ENCODE data around the gene ENOSF1. TPM values are rescaled to one million over a fixed set of nuclear protein-coding genes. Genes with fewer than 3 reads are reported as not detected.

The ENOSF1 gene
- polyA plus RNA-seq, 6 donors from 2014 or later = 0.53 to 6.6 (median 1.3) TPM

DNA sequence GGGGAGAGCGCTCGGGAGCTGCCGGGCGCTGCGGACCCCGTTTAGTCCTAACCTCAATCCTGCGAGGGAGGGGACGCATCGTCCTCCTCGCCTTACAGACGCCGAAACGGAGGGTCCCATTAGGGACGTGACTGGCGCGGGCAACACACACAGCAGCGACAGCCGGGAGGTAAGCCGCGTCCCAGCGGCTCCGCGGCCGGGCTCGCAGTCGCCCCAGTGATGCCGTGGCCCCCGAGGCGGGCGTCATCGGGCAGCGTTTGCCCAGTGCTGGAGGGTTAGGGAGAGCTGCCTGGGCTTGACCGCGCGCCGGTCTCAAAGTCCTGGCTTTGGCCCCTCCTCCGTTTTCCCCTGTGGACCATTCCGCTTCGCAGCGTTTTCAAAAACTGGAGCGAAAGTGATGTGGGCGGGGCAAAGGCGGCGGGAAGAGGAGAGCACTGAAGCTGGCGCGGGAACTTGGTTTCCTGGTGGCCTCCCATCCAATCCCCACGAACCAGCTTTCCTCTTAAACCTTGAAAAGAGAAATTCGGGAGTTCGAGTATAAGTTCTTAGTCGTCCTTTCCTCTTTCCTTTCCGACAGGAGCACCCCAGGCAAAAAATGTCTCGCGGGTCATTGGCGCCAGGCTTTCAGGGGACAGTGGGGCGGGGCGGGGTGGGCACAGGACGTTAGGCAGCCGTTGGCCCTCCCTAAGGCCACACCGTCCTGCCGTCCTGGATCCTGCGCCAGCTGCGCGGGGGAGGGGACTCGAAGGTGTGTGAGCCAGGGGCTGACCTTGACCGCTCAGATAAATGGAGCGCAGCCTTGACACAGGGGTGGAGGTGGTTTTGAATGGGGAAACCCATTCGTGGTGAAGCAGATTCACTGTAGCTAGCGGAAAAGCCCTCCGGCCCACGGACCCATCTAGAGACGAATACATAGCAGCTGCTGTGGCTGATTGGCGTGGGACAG is 54.2 kb downstream of the ENOSF1 start:
- ATAC-seq (ENCODE audit: low read depth in 2 of 2) (peak; percentile 71 to 79), DNase-seq (peak; percentile 5)
- Mint-ChIP-seq H3K9me3 (peaks cover 0 to 8% (median 2%) of the 10 kb centered on the region in 7 donors), H3K27ac (peak overlapping the region in 1 of 6 donors; percentile 85), H3K4me3 (peak overlapping the region; percentile 64 to 92 (median 85)), H3K4me1 (peaks cover 4 to 20% (median 9%) of the 10 kb centered on the region in 3 donors), H3K27me3 (peaks cover 30 to 55% (median 48%) of the 10 kb centered on the region in 3 donors), H3K36me3 (no peaks in the 10 kb centered on the region)

DNA sequence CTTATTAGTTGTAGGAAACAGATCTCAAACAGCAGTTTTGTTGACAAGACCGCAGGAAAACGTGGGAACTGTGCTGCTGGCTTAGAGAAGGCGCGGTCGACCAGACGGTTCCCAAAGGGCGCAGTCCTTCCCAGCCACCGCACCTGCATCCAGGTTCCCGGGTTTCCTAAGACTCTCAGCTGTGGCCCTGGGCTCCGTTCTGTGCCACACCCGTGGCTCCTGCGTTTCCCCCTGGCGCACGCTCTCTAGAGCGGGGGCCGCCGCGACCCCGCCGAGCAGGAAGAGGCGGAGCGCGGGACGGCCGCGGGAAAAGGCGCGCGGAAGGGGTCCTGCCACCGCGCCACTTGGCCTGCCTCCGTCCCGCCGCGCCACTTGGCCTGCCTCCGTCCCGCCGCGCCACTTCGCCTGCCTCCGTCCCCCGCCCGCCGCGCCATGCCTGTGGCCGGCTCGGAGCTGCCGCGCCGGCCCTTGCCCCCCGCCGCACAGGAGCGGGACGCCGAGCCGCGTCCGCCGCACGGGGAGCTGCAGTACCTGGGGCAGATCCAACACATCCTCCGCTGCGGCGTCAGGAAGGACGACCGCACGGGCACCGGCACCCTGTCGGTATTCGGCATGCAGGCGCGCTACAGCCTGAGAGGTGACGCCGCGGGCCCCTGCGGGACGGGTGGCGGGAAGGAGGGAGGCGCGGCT is 55.0 kb downstream of the ENOSF1 start, which contains the start of gene TYMS:
Gene TYMS (plus strand): TSS at position 343 of the 690 bp plus-strand sequence. CDS start 90 bp downstream, at position 433.
- peaks cover 30 to 55% (median 49%) of the 10 kb centered on the region in 3 donors for H3K27me3 Mint-ChIP-seq
- ATAC-seq (ENCODE audit: low read depth in 2 of 2) (peak; percentile 37 to 52), DNase-seq (no peak)
- H3K27ac Mint-ChIP-seq = peak within 1 kb of the TSS in 1 of 6 donors; percentile 85
- peaks cover 0 to 8% (median 2%) of the 10 kb centered on the region in 7 donors for H3K9me3 Mint-ChIP-seq
- no peaks in the 10 kb centered on the region for H3K36me3 Mint-ChIP-seq
- peak within 1 kb of the TSS; percentile 64 to 92 (median 85) for H3K4me3 Mint-ChIP-seq
- H3K4me1 Mint-ChIP-seq = peaks cover 4 to 20% (median 9%) of the 10 kb centered on the region in 3 donors

GRCh38 chr18:655445-655844 is 57.0 kb downstream of the ENOSF1 start:
- ATAC-seq (ENCODE audit: low read depth in 2 of 2) (no peak), DNase-seq (no peak)
- H3K4me3 Mint-ChIP-seq = peak overlapping the region in 3 of 8 donors; percentile 21 to 44 (median 29)
- H3K9me3 Mint-ChIP-seq = peaks cover 0 to 6% (median 0%) of the 10 kb centered on the region in 7 donors
- H3K36me3 Mint-ChIP-seq = no peaks in the 10 kb centered on the region
- H3K27me3 Mint-ChIP-seq = peaks cover 26 to 65% (median 41%) of the 10 kb centered on the region in 3 donors
- H3K27ac Mint-ChIP-seq = no peak overlapping the region
- H3K4me1 Mint-ChIP-seq = peaks cover 4 to 21% (median 13%) of the 10 kb centered on the region in 3 donors

GRCh38 chr18:654601-655000 is 57.8 kb downstream of the ENOSF1 start:
- H3K36me3 Mint-ChIP-seq = no peaks in the 10 kb centered on the region
- no peak for DNase-seq
- peak overlapping the region in 1 of 6 donors; percentile 15 for H3K27ac Mint-ChIP-seq
- no peak for ATAC-seq (ENCODE audit: low read depth in 2 of 2)
- H3K4me1 Mint-ChIP-seq = peaks cover 4 to 23% (median 16%) of the 10 kb centered on the region in 3 donors
- no peak overlapping the region for H3K4me3 Mint-ChIP-seq
- peaks cover 0 to 6% (median 0%) of the 10 kb centered on the region in 7 donors for H3K9me3 Mint-ChIP-seq
- peaks cover 21 to 59% (median 33%) of the 10 kb centered on the region in 3 donors for H3K27me3 Mint-ChIP-seq

DNA sequence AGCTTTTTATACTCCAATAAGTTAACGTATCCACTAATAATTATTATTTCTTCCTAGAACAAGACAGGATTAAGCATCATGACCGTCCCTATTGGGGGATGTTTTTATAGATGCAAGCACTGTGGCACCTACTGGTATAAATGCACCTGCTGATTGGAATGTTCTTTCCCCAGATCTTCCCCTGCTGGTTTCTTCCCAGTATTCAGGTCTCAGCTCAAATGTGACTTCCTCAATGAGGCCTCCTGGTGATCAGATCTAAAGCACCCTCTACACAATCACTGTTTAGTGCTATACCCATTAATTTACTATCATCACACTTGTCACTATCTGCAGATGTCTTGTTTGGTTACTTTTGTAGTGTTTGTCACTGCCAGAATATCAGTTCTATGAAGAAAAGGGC is 58.9 kb downstream of the ENOSF1 start:
- DNase-seq = no peak
- Mint-ChIP-seq H3K4me1 (peaks cover 0 to 12% (median 10%) of the 10 kb centered on the region in 3 donors), H3K36me3 (no peaks in the 10 kb centered on the region), H3K4me3 (no peak overlapping the region), H3K27me3 (peaks cover 11 to 48% (median 22%) of the 10 kb centered on the region in 3 donors), H3K27ac (no peak overlapping the region), H3K9me3 (peaks cover 0 to 6% (median 0%) of the 10 kb centered on the region in 7 donors)
- no peak for ATAC-seq (ENCODE audit: low read depth in 2 of 2)

GRCh38 chr18:652131-652530 is 60.3 kb downstream of the ENOSF1 start:
- no peak overlapping the region for H3K4me3 Mint-ChIP-seq
- H3K36me3 Mint-ChIP-seq = no peaks in the 10 kb centered on the region
- ATAC-seq (ENCODE audit: low read depth in 2 of 2) (no peak), DNase-seq (no peak)
- peaks cover 0 to 9% (median 8%) of the 10 kb centered on the region in 3 donors for H3K4me1 Mint-ChIP-seq
- H3K27ac Mint-ChIP-seq = no peak overlapping the region
- peaks cover 0 to 6% (median 0%) of the 10 kb centered on the region in 7 donors for H3K9me3 Mint-ChIP-seq
- H3K27me3 Mint-ChIP-seq = peaks cover 10 to 42% (median 22%) of the 10 kb centered on the region in 3 donors

GRCh38 chr18:650428-650858 is 62.0 kb downstream of the ENOSF1 start:
- Mint-ChIP-seq H3K4me3 (peak overlapping the region in 1 of 8 donors; percentile 43), H3K9me3 (peaks cover 0 to 2% (median 0%) of the 10 kb centered on the region in 7 donors), H3K27me3 (peaks cover 2 to 29% (median 13%) of the 10 kb centered on the region in 3 donors), H3K4me1 (peaks cover 0 to 7% (median 4%) of the 10 kb centered on the region in 3 donors), H3K36me3 (no peaks in the 10 kb centered on the region), H3K27ac (peak overlapping the region in 1 of 6 donors; percentile 41)
- ATAC-seq (ENCODE audit: low read depth in 2 of 2) = peak; percentile 78 to 89
- peak; percentile 34 for DNase-seq

DNA sequence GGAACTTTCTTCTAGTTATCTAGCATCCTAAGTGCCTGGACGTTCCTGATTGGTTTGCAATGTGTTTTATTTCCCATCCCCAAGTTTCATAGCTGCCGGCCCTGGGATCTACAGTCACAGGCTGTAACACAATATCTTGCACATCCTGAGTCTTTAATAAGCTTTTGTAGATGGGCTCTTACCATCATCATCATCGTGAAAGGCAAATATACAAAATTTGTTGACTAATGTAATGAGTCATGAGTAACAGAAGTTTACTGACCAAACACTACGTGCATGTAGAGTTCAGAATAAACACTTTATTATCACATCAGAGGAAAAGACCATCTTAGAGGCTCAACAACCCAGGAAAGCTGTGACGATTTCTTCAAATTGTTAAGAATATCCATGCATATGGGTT is 63.1 kb downstream of the ENOSF1 start:
- Mint-ChIP-seq H3K4me1 (peaks cover 0 to 7% (median 4%) of the 10 kb centered on the region in 3 donors), H3K27ac (no peak overlapping the region), H3K9me3 (no peaks in the 10 kb centered on the region), H3K4me3 (no peak overlapping the region), H3K36me3 (no peaks in the 10 kb centered on the region), H3K27me3 (peaks cover 0 to 21% (median 11%) of the 10 kb centered on the region in 3 donors)
- DNase-seq (no peak), ATAC-seq (ENCODE audit: low read depth in 2 of 2) (no peak)

DNA sequence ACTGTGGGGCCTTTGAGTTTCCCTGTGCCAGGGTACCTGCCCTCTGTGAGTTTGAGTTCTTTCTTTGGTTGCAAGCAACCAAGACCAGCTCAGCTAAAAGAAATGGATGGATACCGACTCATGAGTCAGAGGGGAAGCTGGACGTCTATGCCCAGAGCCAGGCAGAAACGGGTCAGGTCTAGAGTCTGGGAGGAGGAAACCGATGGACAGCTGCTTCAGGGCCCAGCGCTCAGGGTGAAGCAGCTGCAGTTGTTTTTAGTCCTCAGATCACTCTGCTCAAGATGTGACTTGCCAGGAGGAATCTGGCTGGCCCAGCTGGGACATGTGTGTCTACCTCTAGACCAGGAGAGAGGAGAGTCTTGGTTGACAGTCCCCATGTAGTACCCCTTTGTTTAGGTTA is 65.1 kb downstream of the ENOSF1 start:
- ATAC-seq (ENCODE audit: low read depth in 2 of 2) = no peak
- Mint-ChIP-seq H3K4me3 (no peak overlapping the region), H3K9me3 (no peaks in the 10 kb centered on the region), H3K27me3 (peaks cover 0 to 12% (median 0%) of the 10 kb centered on the region in 3 donors), H3K27ac (peak overlapping the region in 1 of 6 donors; percentile 24), H3K36me3 (no peaks in the 10 kb centered on the region), H3K4me1 (peaks cover 0 to 7% (median 4%) of the 10 kb centered on the region in 3 donors)
- DNase-seq = no peak

DNA sequence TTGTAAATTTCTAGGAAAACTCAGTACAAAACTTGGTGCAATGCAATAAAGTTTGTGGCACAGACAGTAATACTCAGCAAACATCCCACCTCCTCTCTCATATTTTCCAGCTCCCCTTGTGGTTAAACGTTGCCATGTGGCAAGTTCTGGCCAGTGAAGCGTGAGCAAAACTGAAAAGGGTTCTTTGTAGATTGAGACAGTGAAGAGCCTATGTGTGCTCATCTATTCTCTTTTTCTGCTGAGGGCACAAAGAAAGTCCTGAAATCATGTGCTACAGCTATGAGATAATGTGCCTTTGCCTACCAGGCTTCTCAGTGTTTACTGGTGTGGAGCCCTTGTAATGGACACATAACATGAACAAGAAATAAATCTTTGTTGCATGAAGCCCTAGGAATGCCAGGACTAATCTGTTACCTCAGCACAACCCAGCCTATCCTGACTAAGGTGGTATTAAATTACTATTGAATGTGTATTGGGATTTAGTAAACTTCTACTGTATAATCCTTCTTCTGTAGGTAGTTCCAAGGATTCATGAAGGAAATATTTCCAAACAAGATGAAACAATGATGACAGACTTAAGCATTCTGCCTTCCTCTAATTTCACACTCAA is 67.9 kb downstream of the ENOSF1 start:
- Mint-ChIP-seq H3K36me3 (no peaks in the 10 kb centered on the region), H3K27ac (no peak overlapping the region), H3K4me1 (no peaks in the 10 kb centered on the region), H3K4me3 (no peak overlapping the region), H3K9me3 (no peaks in the 10 kb centered on the region), H3K27me3 (no peaks in the 10 kb centered on the region)
- ATAC-seq (ENCODE audit: low read depth in 2 of 2) = no peak
- no peak for DNase-seq

DNA sequence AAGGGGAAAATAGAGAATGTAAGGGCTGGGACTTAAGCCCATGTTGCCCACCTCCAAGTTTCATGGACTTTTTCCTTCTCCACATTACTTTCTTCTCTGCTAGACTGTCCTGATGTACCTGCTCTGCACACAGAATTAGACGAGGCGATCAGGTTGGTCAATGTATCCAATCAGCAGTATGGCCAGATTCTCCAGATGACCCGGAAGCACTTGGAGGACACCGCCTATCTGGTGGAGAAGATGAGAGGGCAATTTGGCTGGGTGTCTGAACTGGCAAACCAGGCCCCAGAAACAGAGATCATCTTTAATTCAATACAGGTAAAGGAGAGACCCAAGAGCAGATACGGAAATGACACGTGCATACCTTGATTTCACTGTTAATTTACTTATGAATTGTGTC is 71.2 kb downstream of the ENOSF1 start:
- Mint-ChIP-seq H3K27ac (no peak overlapping the region), H3K4me1 (no peaks in the 10 kb centered on the region), H3K27me3 (peaks cover 0 to 8% (median 0%) of the 10 kb centered on the region in 3 donors), H3K4me3 (no peak overlapping the region), H3K36me3 (no peaks in the 10 kb centered on the region), H3K9me3 (no peaks in the 10 kb centered on the region)
- ATAC-seq (ENCODE audit: low read depth in 2 of 2) = no peak
- no peak for DNase-seq

- H3K27me3 Mint-ChIP-seq = peaks cover 0 to 20% (median 0%) of the 10 kb centered on the region in 3 donors
- no peaks in the 10 kb centered on the region for H3K36me3 Mint-ChIP-seq
- H3K4me3 Mint-ChIP-seq = no peak overlapping the region
- H3K27ac Mint-ChIP-seq = no peak overlapping the region
- DNase-seq = no peak
- H3K4me1 Mint-ChIP-seq = no peaks in the 10 kb centered on the region
- ATAC-seq (ENCODE audit: low read depth in 2 of 2) = no peak
- peaks cover 0 to 6% (median 0%) of the 10 kb centered on the region in 7 donors for H3K9me3 Mint-ChIP-seq
Measured at GRCh38 chr18:635171-635570, 77.3 kb downstream of the ENOSF1 start.
